NCI-H82 (cell line): ENCODE results near the gene PSPH.
"Not testable (repeated sequence)": the region's sequence is repeated elsewhere in the genome, so short reads cannot be mapped to it uniquely, and the experiment has no call there.

Source experiments
- DNase-seq: peaks from one replicate; lab custom pipeline; 2025; lab: John Stamatoyannopoulos, UW

The PSPH gene

DNA sequence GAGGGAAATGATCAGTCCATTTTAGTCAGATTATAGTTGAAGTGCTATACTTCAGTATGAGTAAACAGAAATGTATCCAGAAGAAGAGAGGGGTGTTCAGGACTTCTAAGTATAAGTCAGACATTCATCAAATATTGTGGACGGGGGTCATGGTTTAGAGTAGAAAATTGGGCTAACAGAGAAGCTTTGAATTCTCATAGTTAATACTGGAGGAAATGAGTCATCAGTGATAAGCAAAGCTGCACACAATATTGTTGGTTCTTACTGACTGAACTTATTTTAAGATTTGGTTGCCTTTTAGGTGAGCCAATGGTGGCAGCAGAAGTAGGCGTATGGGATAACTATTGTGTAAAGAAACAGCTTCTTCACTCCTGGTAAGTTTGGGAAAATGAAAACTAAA is 11.1 kb upstream of the PSPH start:
- no peak for DNase-seq

- DNase-seq, result no peak
These were observed 2.7 kb upstream of the PSPH start for GRCh38 chr7:56053993-56054392.

DNA sequence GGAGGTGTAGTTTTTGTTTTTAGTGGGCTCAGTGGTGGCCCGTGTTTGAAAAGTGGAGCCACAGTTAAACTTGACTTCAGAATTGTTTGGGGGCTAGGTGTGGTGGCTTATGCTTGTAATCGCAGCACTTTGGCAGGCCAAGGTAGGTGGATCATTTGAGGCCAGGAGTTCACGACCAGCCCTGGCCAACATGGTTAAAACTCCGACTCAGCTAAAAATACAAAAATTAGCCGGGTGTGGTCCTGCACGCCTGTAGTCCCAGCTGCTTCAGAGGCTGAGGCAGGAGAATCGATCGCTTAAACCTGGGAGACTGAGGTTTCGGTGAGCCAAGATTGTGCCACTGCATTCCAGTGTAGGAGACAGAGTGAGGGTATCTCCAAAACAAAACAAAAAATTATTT is 2.1 kb upstream of the PSPH start:
- DNase-seq, result no peak

DNA sequence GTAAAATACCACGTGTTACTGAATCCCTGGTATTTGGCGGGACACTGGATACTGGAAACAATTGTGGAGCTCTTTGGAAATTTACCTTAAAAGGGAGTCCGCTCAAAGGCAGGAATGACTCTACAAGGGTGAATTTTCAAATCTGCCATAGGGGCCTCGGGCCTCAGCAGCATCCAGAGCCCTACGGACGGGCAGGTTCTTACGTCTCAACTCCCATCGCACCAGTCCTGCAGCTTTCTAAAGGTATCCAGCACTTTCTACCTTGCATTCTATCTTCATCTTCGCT is 248 bp downstream of the PSPH start:
- no peak for DNase-seq

DNA sequence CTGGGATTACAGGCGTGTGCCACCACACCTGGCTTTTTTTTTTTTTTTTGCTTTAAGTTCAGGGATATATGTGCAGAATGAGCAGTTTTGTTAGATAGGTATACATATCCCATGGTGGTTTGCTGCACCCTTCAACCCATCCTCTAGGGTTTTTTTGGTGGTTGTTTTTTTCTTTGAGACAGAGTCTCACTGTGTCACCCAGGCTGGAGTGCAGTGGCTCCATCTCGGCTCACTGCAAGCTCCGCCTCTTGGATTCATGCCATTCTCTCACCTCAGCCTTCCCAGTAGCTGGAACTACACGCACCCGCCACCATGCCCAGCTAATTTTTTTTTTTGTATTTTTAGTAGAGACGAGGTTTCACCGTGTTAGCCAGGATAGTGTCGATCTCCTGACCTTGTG is 2.5 kb downstream of the PSPH start:
- peak; percentile 59 for DNase-seq

DNA sequence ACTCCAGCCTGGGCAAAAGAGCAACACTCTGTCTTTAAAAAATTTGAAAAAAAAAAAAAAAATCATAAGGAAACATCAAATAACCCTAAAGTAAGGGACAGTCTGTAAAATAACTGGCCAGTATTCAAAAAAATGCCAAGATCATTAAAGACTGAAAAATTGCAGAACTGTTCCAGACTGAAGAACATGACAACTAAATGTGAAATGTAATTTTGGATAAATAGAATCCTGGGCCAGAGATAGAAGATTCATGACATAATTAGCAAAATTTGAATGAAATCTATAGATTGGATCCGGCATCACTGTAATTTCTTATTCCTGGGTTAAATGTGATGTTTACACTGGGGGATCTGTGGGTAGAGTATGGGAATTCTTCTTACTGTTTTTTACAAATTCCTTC is 3.0 kb downstream of the PSPH start:
- no peak for DNase-seq

DNA sequence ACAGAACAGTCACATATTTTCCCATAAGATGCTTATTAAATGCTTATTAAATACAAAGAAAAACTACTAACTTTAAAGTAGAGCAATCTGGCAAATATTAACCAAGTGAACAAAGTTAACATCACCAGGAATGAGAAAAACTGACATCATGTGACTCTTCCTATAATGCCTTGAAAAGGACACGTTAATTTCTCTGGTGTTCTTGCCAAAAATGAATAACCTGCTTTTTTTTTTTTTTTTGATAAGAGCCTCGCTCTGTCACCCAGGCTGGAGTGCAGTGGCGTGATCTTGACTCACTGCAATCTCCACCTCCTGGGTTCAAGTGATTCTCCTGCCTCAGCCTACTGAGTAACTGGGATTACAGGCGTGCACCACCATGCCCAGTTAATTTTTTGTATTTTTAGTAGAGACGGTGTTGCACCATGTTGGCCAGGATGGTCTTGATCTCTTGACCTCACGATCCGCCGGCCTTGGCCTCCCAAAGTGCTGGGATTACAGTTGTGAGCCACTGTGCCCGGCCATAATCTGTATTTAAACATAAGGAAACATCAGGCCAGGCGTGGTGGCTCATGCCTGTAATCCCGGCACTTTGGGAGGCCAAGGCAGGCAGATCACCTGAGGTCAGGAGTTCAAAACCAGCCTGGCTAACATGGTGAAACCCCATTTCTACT is 3.7 kb downstream of the PSPH start:
- DNase-seq, result not testable (repeated sequence)

- DNase-seq, result no peak
These were observed 4.4 kb downstream of the PSPH start for GRCh38 chr7:56046721-56047445.

DNA sequence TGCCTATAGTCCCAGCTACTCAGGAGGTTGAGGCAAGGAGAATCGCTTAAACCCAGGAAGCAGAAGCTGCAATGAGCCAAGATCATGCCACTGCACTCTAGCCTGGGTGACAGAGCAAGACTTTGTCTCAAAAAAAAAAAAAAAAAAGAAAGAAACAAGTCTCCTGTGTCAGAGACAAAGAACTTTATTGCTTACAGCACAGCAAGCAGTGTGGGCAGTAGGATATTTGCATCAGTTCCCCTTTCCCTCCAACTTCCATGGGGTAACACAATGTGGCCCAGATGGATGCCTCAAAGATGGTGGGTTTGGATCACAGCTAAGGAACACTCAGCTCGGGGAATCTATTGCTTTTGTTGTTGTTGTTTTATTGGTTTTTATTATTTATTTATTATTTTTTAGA is 5.5 kb downstream of the PSPH start:
- DNase-seq, result not testable (repeated sequence)

- DNase-seq, result no peak
These were observed 10.5 kb downstream of the PSPH start for GRCh38 chr7:56040730-56041129.

DNA sequence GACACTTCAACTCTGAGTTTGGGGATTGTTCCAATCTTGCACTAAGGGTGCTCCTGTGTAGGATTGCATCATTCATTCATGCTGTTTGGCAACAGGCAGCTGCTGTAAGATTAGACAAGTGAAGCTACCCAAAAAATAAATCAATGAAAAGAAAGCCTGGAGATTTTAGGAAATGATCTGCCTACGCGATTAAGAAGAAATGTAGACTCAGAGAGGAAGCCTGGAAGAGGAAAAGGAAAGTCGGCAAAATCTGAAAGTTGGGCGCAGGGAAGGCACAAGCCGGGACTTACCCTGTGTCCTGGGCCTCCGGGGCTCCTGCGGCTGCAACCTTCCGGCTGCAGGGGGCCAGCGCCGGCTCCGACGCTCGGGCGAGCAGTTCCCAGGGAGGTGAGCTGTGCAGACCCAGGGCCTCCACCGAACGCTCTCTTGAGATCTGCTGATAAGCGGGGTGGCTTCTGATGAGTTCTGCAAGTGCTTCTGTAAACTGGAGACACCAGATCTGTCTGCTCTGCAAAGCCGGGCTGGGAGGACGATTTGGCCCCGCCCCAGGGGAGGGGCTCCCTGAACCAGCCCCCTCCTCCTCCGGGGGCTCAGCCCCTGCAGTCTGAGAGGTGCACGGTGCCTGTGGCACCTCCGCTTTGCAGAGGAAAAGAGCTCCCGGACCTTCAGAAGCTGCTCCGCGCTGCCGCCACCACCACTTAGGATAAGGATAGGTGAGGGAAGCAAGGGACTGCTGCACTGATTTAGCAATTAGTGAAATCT is 17.4 kb downstream of the PSPH start:
- peak; percentile 93 for DNase-seq

GRCh38 chr7:56032578-56032977 is 18.7 kb downstream of the PSPH start:
- DNase-seq, result not testable (repeated sequence)

- not testable (repeated sequence) for DNase-seq
These were observed 19.7 kb downstream of the PSPH start for GRCh38 chr7:56031556-56031955.

DNA sequence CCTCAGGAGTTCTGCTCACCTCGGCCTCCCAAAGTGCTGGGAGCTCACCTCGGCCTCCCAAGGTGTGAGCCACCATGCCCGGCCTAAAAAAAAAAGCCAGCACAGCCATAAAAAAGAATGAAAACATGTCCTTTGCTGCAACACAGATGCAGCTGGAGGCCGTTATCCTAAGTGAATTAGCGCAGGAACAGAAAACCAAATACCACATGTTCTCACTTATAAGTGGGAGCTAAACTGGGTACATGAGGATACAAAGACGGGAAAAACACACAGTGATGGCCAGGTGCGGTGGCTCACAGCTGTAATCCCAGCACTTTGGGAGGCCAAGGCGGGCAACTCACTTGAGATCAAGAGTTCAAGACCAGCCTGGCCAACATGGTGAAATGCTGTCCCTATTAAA is 20.9 kb downstream of the PSPH start:
- DNase-seq, result no peak

- no peak for DNase-seq
These were observed 22.2 kb downstream of the PSPH start for GRCh38 chr7:56028942-56029630.

DNA sequence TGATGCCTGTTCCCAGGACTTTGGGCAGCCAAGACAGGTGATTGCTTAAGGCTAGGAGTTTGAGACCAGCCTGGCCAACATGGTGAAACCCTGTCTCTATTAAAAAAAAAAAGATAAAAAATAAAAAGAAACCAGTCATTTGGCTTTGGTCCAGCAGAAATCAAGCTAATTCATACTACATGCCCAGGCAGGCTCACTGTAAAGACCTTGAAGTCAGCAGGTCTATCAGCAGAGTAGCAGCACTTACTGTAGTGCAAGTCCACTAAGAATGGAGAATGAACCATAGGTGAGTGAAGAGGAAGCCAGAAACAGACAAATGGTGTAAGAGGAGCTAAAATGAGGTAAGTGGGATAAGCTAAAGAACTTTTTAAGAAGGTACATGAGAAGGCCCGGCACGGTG is 24.7 kb downstream of the PSPH start:
- DNase-seq, result no peak

DNA sequence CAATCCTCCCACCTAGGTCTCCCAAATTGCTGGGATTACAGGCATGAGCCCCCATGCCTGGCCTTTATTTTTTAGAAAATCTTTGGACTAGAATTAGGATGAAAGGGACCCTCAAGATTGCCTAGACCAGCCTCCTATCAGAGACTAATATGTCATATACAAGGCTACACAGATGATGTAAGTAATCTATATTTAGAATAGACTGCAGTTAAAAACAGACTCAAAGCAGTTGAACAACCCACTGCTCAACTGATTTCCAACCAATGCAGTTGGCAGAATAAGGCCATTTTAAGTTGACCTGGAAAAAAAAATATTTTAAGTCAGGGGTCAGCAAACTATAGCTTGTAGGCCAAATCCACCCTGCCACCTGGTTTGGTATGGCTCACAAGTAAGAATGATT is 27.7 kb downstream of the PSPH start:
- no peak for DNase-seq

DNA sequence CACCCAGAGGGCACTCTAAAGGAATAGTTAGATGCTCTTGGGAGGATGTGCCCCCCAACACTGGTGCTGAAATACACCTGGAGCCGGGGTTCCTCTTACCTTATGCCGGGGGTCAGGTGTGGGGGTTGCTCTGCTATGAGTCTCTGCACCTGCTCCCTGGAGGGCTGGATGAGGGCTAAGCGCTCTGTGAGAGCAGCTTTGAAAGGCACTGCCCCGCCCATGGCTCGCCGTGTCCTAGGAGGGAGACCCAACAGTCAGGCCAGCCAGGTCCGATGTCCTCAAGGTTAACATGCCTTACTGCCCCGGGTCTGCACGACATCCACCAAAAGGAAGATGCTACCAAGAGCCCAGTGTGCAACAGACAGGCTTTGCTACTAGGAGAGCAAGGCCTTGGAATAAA is 31.7 kb downstream of the PSPH start:
- DNase-seq, result no peak

- not testable (repeated sequence) for DNase-seq
These were observed 34.2 kb downstream of the PSPH start for GRCh38 chr7:56017015-56017414.

GRCh38 chr7:56009695-56010094 is 41.5 kb downstream of the PSPH start:
- no peak for DNase-seq

DNA sequence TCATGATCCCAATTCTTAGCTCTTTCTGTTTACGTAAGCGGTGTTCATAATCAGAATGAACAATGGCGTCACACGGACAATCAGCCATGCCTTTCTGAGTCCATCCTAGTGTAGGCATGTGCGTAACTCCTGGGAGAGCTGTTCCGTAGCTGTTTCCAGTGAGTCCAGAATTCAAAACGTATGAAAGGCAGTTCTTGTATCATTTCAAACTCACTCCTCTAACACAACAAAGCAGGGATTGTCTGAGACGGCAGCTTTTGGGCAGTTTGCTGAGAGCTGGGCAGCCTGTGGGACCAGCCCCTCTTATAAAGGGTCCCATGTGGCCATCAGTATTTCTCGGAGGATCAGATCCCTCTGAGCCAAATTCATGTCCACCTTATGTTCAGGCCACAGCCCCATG is 43.4 kb downstream of the PSPH start:
- no peak for DNase-seq

DNA sequence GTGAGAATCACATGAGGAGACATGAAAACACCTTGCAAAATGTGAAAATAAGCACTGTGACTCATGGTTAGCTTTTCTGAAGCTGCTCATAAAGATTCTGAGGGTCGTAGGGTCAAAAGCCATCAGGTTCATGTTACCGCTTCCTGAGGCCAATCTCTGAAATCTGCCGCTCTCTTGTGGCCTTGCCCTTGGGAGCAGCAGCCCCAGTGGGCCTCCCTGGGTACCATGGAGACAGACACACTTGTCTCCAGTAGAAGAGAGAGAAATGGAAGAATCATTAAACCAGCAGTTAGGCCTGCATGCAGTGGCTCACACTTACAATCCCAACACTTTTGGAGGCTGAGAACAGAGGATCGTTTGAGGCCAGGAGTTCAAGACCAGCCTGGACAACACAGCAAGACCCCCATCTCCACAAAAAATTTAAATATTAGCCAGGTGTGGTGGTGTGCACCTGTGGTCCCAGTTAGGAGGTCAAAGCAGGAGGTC is 44.0 kb downstream of the PSPH start:
- no peak for DNase-seq

- DNase-seq, result no peak
These were observed 47.5 kb downstream of the PSPH start for GRCh38 chr7:56003749-56004148.
